GM21447 (cell line): ENCODE measurements around the gene C1QA.
"Not testable (repeated sequence)": the region's sequence is repeated elsewhere in the genome, so short reads cannot be mapped to it uniquely, and the experiment has no call there.

Experiments
- ATAC-seq: cut with Tn5 transposase; IDR thresholded peaks from one replicate; pipeline ENCODE4 v1.9.1; 2021; ENCODE audit not compliant: unreplicated experiment

C1QA gene

DNA sequence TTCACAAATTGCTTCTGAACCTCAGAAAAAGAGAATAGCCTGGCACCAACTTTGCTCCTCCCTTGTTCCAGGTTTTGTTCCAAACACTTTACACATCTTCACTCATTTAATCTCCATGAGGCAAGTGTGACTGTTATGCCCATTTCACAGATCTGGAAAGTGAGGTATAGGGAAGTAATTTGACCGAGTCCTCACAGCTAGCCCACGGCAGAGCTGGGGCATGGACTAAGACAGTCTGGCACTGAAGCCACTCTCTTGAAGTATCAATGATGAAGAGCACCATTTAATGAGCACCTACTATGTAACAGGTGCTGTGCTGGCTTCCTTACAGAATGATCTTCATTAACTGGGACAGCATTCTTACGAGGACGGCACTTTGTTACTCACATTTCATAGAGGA, 35.6 kb downstream of the C1QA start:
- ATAC-seq, result no peak

DNA sequence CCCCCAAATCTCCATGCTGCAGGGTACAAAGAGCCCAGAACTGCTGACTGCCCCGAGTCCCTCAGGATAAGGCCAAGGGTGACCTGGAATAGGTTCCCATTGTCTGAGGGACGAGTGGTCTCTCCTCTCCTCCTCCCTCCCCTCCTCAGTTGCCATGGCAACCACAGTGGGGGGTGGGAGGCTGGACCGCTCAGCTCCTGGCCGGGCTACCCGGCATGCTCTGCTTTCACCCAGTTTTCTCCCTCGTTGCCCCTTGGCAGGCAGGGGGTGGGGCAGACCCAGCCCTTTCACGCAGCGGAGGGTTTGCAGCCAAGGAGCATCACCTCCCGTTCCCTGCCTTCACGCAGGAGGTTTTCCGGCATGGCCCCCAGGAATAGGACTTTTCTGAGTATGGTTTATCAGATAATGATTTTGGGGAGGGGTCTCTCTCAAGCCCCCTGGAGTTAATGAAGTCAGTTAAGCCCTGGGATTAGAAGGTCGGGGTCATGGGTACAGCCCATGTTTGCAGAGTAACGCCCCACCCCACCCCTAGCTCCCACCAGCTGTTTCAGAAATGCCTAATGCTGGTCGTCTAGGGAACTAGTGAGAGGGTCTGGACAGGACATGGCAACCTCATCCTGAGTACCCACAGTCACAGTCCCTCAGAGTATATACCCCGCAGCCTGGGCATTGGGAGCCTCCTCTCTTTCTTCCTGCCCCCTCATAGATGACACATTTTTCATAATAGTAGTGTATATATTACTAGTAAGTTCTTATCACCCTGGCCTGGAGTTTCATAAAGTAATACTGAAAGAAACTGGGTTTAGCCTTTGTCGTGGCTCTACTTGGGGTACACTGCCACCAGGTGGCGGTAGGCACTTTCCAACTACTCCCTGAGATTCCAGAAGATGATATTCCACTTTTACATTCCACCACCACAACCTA, 37.3 kb downstream of the C1QA start:
- ATAC-seq, result no peak

DNA sequence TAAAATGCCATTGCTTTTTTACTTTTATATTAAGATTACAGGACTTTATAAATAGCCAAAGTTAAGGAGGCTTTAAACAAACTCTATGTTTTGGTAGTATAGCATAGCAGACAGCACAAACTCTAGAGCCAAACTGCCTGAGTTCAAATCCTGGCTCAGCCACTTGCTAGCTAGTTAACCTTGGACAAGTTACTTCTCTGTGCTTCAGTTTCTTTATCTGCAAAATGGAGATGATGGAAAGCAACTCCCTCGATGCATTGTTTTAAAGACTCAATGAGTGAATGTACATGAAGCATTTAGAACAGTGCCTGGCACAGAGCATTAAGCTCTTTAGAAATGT, 38.0 kb downstream of the C1QA start:
- ATAC-seq, result no peak

DNA sequence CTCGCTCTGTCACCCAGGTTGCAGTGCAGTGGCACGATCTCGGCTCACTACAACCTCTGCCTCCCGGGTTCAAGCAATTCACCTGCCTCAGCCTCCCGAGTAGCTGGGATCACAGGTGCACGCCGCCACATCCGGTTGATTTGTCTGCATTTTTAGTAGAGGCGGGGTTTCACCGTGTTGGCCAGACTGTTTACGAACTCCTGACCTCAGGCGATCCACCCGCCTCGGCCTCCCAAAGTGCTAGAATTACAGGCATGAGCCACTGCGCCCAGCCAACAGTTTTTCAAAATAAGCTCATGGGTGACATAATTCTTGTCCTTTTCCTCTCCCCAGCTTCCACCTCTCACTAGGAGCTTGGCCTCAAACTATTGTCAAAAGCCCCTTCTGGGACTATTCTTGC, 39.7 kb downstream of the C1QA start:
- ATAC-seq, result not testable (repeated sequence)

DNA sequence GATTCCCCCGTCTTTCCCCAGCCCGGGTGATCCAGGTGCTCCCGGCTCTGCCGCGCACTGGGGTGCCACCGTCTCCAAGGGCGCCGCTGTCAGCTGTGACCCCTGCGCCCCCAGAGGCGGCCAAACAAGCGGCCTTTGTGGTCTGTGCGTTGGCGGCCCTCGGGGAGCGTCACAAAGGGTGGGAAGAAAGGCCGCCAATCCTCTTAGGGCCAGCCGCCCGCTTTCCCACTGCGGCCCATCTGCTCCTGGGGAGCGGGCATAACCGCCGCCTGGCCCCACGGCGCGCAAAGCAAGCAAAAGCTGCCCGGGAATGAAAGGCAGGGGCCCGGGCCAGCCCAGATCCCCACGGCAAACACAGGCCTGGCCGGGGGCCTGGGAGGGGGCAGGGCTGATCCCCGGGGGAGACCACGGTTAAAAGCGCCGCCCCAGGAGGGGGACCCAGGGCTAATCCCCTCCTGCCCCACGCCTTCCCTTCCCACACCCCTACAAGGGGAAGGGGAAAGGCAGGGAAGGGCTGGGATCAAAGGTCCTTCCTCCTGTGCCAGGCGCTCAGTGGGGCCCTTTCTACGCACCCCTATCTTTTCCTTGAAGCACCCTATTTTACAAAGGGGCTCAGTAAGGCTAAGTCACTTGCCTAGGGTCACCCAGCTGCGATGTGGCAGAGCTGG, 40.6 kb downstream of the C1QA start:
- ATAC-seq, result no peak

DNA sequence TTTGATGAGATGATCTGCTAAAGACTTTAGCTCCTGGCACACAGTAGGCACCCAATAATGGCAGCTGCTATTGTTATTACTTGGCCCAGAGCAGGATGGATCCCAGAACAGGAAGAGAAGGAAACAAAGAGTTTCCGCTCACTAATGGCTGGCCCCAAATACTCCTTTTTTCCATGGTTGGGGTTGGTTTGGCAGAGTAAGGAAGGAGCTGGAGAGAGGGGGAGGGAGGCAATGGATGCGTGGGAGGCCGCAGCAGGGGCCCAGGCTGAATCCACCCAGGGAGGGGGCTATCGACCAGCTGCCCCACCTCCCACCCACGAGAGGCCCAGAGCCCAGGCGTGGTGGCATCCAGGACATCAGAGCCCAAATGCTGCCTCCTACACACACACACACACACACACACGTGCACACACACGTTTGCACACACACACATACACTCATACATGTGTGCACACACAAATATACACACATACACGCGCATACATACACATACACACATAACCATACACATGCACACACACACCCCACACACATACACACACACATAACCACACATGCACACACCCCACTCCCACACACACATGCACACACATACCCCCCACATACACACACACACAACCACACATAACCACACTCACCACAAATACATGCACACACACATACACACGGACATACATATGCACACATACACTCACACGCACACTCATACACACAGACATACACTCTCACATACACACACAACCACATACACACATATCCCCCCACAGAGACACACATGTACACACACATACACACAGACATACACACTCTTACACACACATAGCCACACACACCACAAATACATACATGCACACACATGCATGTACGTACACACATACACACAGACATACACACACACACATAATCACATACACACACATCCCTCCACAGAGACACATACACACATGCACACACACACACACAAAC, 41.8 kb downstream of the C1QA start:
- no peak for ATAC-seq

DNA sequence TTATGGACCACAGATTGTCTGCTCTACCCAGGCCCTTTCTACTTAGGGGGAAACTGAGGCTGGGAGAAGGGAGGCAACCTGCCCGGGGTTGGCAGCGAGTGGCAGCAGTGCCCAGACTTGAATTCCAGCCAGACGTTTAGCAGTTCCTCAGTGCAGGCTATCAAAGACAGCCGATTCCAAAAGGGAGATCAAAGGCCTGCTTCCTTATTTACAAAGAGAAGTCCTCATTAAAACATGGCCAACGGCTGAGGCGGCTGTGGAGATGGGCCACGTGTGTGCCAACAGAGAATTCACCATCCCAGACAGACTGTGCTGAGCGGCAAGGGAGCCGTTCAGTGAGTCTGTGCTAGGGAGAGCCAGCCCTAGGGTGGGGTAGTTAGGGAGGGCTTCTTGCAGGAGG, 44.3 kb downstream of the C1QA start:
- ATAC-seq, result no peak

DNA sequence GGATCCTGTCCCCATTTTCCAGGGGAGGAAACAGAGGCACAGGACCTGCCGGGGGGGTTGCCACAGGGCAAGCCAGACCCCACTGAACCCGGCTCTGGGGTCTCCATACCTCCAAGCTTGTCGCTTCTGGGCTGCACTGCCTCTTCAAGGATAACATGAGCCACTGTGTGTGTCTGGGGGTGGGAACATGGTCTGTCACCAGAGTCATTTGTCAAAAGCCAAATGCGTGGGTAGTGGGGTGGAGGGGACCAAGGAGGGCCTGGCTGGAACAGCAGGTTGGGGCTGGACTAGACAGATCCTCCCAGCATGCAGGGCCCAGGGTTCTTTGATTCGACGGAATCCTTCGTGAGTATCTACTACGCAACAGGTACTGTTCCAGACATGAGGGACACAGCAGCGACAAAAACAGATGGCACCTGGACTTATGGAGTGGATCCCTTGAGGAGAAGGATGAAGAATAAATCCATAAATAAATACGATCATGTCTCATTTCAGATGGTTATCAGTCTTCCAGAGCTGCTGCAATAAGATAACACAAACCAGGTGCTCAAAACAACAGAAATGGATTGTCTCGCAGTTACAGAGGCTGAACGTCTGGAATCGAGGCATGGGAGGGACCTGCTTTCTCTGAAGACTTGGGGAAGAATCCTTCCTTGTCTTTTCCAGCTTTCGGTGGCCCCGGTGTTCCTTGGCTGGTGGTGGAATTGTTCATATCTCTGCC, 45.3 kb downstream of the C1QA start:
- ATAC-seq, result no peak

DNA sequence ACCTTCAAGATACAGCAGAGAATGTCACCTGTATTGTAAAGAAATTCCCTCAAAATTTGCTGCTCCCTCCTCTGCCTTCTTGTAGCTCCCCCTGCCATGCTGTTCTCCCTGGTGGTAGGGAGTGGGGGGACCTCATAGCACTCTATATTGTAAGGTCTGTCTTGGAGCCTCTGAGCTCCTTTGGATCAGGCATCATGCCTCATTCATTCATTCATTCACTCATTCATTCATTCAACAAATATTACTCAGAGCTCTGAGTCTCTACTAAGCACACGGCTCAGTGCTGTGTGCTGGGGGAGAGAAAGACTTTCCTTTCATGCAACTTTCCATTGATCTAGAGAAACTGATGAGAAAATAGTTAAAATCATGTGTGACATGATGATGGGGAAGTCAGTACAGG, 47.1 kb downstream of the C1QA start:
- no peak for ATAC-seq

DNA sequence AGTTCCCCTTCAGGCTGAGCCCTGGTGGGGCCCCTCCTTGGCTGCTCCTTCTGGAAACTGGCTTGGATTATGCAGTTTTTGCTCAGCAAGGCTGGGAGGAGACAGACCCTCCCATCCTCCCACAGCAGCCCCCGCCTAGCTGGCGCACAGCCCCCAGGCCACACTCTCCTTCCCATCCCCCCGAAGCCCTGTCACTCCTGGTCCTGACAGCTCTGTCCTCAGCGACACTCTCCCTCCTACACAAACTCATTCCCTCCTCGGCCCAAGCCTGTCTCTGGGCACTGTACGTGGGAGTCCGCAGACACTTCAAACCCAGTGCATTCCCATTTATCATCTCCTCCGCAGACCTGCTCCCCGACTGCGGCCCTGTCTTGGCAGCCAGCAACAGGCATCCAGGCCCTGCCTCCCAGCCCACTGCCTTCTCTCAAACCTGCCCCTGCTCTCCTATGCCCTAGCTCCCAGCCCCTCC, 49.2 kb downstream of the C1QA start:
- no peak for ATAC-seq

DNA sequence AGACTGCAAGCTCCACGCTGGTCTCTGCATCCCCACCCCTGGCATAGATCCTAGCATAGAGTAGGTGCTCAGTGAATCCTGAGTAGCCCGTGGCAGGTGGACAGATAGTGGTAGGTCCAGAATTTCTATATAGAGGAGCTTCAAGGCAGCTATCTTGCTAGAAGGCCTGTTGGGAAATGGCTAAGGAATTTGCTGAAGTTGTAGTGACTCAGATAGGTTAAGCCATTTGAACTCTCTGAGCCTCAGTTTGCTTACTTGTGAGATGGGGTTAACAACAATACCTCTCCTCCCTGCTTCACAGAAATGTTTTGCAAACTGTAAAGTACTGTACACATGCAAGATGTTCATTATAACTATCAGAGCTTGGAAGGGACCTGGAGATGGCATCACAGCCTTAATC, 50.8 kb downstream of the C1QA start:
- no peak for ATAC-seq

DNA sequence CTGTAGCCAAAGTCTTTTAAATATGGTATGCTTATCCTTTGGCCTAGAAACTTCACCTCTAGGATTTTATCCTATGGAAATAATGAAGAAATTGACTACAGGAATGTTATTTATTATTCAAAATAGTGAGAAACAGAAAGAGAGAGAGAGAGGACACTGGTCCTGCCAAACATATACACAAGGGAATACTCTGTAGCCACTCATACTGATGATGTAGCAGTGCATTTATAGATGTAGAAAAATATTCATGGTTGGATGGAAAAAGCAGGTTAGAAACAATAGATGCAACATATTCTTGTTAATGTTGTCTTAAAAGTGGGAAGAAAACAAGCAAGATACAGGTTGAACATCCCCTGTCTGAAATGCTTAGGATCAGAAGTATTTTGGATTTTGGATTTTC, 52.0 kb downstream of the C1QA start:
- no peak for ATAC-seq
